ENCODE data around the gene ECE1. TPM values are rescaled to one million over a fixed set of nuclear protein-coding genes. Genes with fewer than 3 reads are reported as not detected.

Gene ECE1
- 52.5 TPM for total RNA-seq (2013)
- polyA plus RNA-seq: 10 to 100 TPM; 10.6 to 42.4 (median 23.3) TPM
- polyA minus RNA-seq: 46.4 and 72.5 TPM in 2 replicates
- total RNA-seq: 128 to 428 (median 207) reads per million in 11 experiments

DNA sequence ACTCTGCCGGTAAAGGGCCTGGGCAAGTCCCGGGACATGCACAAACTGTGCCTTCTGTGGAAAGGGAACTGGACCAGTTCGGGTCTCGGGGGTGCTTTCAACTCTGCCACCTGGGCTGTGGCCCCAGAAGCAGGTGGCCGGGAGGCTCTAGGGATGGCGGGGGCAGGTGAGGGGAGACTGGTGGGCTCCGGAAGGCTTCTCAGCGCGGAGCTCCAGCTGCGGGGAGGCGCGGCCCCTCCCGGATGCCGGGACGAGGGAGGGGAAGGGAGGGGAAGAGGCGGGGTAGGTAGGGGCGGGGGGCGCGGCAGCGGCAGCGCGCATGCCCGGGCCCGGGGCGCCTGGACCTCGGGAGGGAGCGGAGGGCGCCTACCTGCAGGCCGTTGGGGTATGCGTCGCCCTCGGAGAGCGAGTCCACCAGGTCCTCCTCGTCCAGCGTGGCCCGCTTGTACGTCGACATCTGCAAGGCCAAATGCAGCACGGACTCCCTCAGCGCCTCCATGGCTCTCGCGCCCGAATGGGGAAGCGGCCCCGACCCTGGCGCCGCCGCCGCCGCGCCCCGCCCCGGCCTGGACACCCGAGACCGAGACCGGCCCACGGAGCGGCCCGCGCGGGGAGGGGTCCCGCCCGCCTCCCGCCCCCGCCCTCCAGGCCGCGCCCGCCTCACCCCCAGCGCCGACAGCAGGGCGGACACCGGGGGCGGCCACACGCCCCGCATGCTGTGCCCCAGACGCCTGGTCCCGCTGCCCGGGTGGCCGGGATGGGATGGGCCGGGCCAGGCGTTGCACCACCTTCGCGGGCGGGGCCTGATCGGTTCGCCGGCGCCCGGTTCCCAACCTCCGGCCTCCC is at the start of gene ECE1:
TSS of gene ECE1 (minus strand) at position 764 of the 846 bp plus-strand sequence. CDS start at position 715, 49 bp downstream.
- H3K4me1 Mint-ChIP-seq: peaks cover 67% of the 10 kb centered on the region
- H3K9me3 Mint-ChIP-seq: peaks cover 0 to 8% (median 0%) of the 10 kb centered on the region in 7 donors

More for the DNA sequence above, at the start of gene ECE1:
- TF ChIP-seq, protein P1, sequence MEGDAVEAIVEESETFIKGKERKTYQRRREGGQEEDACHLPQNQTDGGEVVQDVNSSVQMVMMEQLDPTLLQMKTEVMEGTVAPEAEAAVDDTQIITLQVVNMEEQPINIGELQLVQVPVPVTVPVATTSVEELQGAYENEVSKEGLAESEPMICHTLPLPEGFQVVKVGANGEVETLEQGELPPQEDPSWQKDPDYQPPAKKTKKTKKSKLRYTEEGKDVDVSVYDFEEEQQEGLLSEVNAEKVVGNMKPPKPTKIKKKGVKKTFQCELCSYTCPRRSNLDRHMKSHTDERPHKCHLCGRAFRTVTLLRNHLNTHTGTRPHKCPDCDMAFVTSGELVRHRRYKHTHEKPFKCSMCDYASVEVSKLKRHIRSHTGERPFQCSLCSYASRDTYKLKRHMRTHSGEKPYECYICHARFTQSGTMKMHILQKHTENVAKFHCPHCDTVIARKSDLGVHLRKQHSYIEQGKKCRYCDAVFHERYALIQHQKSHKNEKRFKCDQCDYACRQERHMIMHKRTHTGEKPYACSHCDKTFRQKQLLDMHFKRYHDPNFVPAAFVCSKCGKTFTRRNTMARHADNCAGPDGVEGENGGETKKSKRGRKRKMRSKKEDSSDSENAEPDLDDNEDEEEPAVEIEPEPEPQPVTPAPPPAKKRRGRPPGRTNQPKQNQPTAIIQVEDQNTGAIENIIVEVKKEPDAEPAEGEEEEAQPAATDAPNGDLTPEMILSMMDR (IDR thresholded peaks at IDR 0.05): no peak
- peak within 1 kb of the TSS; percentile 51 to 99 (median 95) for H3K27ac Mint-ChIP-seq
- H3K27me3 ChIP-seq (ENCODE audit: control insufficient read depth in 2 of 2, insufficient read depth in 2 of 2, low read length in 2 of 2): peaks cover 0 to 32% of the 10 kb centered on the region in 2 donors
- no peaks in the 10 kb centered on the region for H3K79me2 ChIP-seq (ENCODE audit: insufficient read depth, low read length)
- no peaks in the 10 kb centered on the region for H3K9me3 ChIP-seq (replicated peaks in 1 of 2; ENCODE audit: control insufficient read depth in 1 of 2, insufficient read depth in 1 of 2, low read length in 2 of 2)
- peaks cover 2 to 6% of the 10 kb centered on the region in 2 donors for H3K36me3 ChIP-seq (replicated peaks in 1 of 2; ENCODE audit: control insufficient read depth in 1 of 2, insufficient read depth in 2 of 2, low read length in 2 of 2)
- H3K4me2 ChIP-seq (replicated peaks; ENCODE audit: extremely low read depth, low read length, poor library complexity, severe bottlenecking): peak within 1 kb of the TSS; percentile 81
- H4K20me1 ChIP-seq (ENCODE audit: insufficient read depth, low read length): peaks cover 7% of the 10 kb centered on the region
- H3K27me3 Mint-ChIP-seq (ENCODE audit: low read depth in 3 of 3): peaks cover 21 to 55% (median 52%) of the 10 kb centered on the region in 3 donors
- H2AFZ ChIP-seq (ENCODE audit: insufficient read depth, low read depth, low read length, poor library complexity, severe bottlenecking): peak within 1 kb of the TSS; percentile 74
- peak within 1 kb of the TSS; percentile 66 to 79 (median 67) for H3K4me3 ChIP-seq (replicated peaks in 1 of 3; ENCODE audit: low read depth in 2 of 3, low read length in 3 of 3)
- H3K36me3 Mint-ChIP-seq: peaks cover 35 to 48% of the 10 kb centered on the region in 2 donors
- peak within 1 kb of the TSS; percentile 88 for H3K9ac ChIP-seq (ENCODE audit: insufficient read depth, low read length, poor library complexity, severe bottlenecking)
- peak within 1 kb of the TSS; percentile 67 to 94 for H3K27ac ChIP-seq (ENCODE audit: low read depth in 1 of 2, low read length in 2 of 2)
- WGBS (ENCODE audit: insufficient coverage): under 1% methylated on average over 78 of the region's 90 CpGs
- peak within 1 kb of the TSS; percentile 93 to 94 for H3K4me3 Mint-ChIP-seq
- intact Hi-C loops (cut with micrococcal nuclease): no loop called here
- peaks cover 62 to 76% of the 10 kb centered on the region in 2 donors for H3K4me1 ChIP-seq (ENCODE audit: control insufficient read depth in 1 of 2, insufficient read depth in 2 of 2, low read length in 2 of 2)
- peak; percentile 56 to 67 (median 65) for DNase-seq
